GM12864 (cell line): Measurements from ENCODE around the gene GADL1.

ENCODE experiments used
- DNase-seq: peaks from one replicate; pipeline ENCODE4 v3.0.0-alpha.2; 2011; ENCODE audit warnings: low read depth
- H3K4me3 ChIP-seq: 2 replicates; pipeline ENCODE4 v1.5.1; 2011; ENCODE audit warnings: mild to moderate bottlenecking, low read depth, low read length, control low read depth
- TF ChIP-seq, protein P1 (sequence below): IDR thresholded peaks from 2 replicates; pipeline ENCODE4 v1.5.1; 2011; ENCODE audit warnings: low read depth, mild to moderate bottlenecking, moderate library complexity, low read length, control low read depth, inconsistent platforms; ENCODE audit errors: missing control alignments

Gene GADL1

DNA sequence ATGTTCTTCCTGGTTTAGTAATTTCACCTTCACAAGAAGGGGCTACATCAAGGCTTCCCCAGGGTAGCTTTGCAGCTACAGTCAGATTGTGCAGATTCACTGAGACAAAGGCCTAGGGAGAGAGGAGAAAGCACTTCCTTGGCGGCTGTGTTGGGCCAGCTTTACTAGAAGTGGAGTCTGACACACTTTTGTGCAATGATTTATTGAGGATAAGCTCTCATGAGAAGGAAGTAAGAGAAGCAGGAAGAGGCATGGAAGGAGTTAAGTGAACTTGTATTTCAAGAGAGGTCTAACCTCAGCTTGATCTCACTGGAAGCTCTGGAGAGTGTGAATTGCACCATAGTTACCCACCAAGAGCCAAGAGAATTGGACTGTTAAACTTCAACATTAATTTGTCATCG, 209.2 kb downstream of the GADL1 start:
- H3K4me3 ChIP-seq, result no peak overlapping the region
- TF ChIP-seq, protein P1, sequence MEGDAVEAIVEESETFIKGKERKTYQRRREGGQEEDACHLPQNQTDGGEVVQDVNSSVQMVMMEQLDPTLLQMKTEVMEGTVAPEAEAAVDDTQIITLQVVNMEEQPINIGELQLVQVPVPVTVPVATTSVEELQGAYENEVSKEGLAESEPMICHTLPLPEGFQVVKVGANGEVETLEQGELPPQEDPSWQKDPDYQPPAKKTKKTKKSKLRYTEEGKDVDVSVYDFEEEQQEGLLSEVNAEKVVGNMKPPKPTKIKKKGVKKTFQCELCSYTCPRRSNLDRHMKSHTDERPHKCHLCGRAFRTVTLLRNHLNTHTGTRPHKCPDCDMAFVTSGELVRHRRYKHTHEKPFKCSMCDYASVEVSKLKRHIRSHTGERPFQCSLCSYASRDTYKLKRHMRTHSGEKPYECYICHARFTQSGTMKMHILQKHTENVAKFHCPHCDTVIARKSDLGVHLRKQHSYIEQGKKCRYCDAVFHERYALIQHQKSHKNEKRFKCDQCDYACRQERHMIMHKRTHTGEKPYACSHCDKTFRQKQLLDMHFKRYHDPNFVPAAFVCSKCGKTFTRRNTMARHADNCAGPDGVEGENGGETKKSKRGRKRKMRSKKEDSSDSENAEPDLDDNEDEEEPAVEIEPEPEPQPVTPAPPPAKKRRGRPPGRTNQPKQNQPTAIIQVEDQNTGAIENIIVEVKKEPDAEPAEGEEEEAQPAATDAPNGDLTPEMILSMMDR, result no peak
- no peak for DNase-seq

DNA sequence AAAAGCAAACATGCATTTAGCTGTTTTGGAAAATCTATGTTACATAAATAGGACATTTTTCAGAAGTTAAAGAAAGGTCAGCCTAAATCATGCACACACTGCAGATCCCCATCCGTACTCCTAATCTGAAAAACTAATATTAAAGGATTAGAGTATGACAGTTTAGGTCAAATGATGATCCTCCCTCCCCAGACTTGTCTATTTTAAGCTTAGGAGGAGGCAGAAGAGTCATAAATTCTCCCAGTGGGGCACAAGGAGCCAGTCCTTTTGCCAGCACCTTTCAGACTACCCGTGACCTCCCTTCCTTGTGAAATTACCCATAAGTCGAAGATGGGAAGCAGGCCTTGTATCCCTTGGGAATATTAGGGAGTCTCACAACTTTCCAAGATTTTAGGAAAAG, 210.1 kb downstream of the GADL1 start:
- H3K4me3 ChIP-seq, result no peak overlapping the region
- TF ChIP-seq, protein P1, result no peak
- DNase-seq, result no peak

DNA sequence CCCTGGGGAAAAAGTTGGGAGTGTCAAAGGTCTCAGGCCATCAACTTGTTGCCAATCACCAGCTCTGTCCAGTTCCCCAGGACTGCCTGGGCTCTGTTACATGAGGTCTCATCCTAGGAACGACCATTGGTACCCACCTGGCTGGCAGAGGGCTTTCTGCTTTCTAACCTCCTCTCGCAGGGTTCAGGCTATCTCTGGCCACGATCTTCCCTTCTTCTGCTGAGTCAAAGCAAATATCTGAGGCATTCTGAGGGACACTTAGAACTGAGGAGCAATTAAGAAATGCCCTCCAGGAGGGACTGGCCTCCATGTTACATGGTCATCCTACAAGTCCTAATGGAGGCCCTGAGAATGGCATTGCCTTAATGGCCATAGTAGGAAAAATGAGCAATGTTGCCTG, 210.7 kb downstream of the GADL1 start:
- no peak overlapping the region for H3K4me3 ChIP-seq
- TF ChIP-seq, protein P1, result no peak
- no peak for DNase-seq

DNA sequence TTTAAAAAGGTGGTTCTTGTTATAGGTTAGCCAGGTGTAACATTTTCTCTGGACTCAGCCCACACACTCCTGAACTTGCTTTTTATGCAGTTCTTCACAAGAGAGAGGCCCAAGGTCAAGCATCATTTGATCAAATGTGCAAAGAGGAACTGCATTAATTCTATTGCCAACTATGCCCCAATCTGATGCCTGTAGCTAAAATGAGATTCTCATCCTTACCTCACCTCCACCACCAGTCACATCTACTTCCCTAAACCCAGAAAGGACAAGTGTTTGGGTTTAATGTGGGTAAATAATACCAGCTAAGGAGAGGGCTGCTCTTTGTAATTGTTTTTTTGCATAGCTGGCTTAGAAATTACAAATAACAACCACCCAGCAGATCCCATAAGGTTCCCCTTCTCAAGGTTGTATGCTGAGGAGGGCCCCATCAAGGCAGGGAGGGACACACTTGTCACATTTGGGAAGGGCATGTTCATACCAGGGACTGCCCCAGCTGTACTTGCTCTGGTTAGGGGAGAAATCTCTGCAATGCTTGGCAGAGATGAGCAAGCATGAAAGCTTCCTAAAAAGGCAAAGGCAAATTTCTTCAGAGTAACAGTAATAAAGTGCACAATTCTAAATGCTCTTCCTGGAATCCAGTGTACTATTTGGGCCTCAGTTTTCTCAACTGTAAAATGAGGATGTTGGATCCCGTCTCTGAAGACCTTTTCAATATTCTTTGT, 211.9 kb downstream of the GADL1 start:
- no peak overlapping the region for H3K4me3 ChIP-seq
- no peak for DNase-seq
- TF ChIP-seq, protein P1, result no peak

DNA sequence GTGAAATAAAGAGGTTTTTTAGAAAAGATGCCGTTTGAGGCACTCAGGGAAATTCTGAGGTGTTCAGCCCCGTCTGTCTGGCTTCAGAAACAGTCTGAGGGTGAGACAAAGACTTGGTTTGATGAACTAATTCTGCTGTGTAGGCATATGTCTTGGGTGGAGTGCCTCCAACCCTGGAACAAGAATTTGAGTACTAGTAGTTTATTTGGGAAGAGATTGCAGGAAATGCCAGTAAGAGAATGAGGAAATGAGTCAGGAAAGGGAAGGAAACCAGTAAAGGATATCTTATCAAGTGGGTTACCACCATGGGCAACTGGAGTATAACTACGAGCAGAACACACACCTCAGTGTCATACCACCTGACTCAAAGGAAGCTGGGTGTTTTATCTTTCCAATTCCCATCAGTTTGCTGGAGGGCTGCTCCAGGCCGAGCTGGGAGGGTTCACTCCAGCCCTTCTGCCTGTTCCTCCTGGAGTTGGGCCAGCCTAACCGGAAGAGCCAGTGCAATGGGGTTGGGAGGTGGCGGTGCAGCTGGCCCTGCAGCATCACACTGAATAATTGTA, 212.7 kb downstream of the GADL1 start:
- H3K4me3 ChIP-seq, result no peak overlapping the region
- TF ChIP-seq, protein P1, result no peak
- no peak for DNase-seq

DNA sequence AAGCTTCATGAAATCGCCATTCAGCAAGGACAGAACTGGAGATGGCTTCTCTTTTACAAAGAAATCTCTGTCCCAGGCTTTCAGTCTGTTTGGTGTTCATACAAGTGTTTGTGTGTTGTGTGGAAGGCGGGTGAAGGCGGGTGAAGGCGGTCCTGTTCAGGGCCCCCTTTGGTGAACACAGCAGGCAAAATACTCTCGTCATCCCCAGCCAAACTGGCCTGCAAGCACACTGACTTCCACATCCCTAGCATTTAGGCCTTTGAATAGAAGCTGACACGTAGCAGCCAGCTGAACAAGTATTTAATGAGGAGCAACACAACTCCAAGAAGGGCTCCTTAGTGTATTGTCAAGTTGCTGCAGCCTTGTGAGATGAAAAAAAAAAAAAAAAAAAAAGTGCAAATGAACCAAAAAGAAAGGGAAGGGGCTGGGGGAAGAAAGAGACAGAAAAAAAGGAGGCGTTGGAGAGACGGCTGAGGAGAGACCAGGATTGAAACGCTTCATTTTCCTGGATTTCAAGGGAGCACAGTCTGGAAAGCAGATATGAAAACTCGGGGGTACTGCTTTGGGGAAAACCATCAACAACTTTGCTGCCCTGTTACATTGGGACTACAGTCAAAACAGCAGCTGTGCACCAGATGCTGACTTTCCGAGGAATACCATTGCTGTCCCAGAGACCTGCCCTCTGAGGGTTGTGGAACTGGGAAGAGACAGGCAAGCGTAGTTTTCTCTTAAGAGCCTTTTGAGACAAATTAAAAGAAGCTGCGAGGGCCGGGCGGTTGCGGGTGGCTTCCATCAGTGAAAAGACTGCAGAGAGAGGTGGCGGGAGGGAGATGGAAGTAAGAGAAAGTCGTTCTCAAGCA, 213.4 kb downstream of the GADL1 start:
- DNase-seq, result no peak

More for the DNA sequence above, 213.4 kb downstream of the GADL1 start:
- TF ChIP-seq, protein P1, result no peak
- no peak overlapping the region for H3K4me3 ChIP-seq
